Left lung (tissue), 10 donors: ENCODE results near the gene FZD10. TPM values are rescaled to one million over a fixed set of nuclear protein-coding genes. Genes with fewer than 3 reads are reported as not detected.

Experiments
- ATAC-seq: fragments of 200-7000 bp; cut with Tn5 transposase; one replicate; pipeline ENCODE4 v1.9.1; 2020; ENCODE audit warnings: moderate library complexity
- DNase-seq, 4 donors: peaks; one replicate each; pipeline ENCODE4 v3.0.0-alpha.2; 2013 to 2020
- H3K27ac ChIP-seq, 2 donors: fragments of 200-600 bp; sonication (generic) in 1 of 2; one replicate each; pipeline versions ENCODE4 v1.5.0 to v1.8.0; 2020 to 2021
- H3K27me3 ChIP-seq, 2 donors: fragments of 200-600 bp; sonication (generic) in 1 of 2; one replicate each; pipeline versions ENCODE4 v1.5.0 to v1.8.0; 2020 to 2021
- H3K36me3 ChIP-seq, 2 donors: fragments of 200-600 bp; sonication (generic) in 1 of 2; one replicate each; pipeline versions ENCODE4 v1.5.0 to v1.8.0; 2020 to 2021
- H3K4me1 ChIP-seq, 2 donors: fragments of 200-600 bp; one replicate each; pipeline ENCODE4 v1.8.0; 2021
- H3K4me3 ChIP-seq, 2 donors: fragments of 200-600 bp; sonication (generic) in 1 of 2; one replicate each; pipeline versions ENCODE4 v1.5.0 to v1.8.0; 2020 to 2021; ENCODE audit warnings: mild to moderate bottlenecking in 1 of 2
- H3K9me3 ChIP-seq, 2 donors: fragments of 200-600 bp; sonication (generic) in 1 of 2; one replicate each; pipeline versions ENCODE4 v1.5.0 to v1.8.0; 2020 to 2021
- CTCF ChIP-seq, 2 donors: fragments of 200-600 bp; sonication (generic) in 1 of 2; IDR thresholded peaks; one replicate each; pipeline versions ENCODE4 v1.5.0 to v1.8.0; 2021; ENCODE audit warnings: antibody characterized with exemption in 2 of 2
- intact Hi-C, 2 donors: fragments of 100-400 bp; cut with DNase I; formaldehyde crosslinking; loops; one replicate each; pipeline versions ENCODE4 v1.11.2 to v1.14.2; 2022
- polyA plus RNA-seq, 6 donors: library from polyadenylated mRNA; unstranded; fragments of 120-200 nt; gene quantifications; one replicate each; pipeline ENCODE4 v1.2.1, GENCODE V29; 2013; ENCODE audit not compliant: insufficient read length in 6 of 6
- total RNA-seq, 2 donors: library from RNA; stranded (reverse); fragmentation: NEBNext Ultra II Directional; extraction: Animal tissue kit (Norgen Biotek cat#: 25700); gene quantifications; one replicate each; pipeline ENCODE4 v1.2.1, GENCODE V29; 2021
- donor health status: DM: no; HTN: yes; CAD: no.
- donor health status: DM: no; HTN: no; CAD: no.

Gene FZD10
- total and polyA plus RNA-seq, 8 donors, result 0.58 to 1.2 (median 0.89) TPM

DNA sequence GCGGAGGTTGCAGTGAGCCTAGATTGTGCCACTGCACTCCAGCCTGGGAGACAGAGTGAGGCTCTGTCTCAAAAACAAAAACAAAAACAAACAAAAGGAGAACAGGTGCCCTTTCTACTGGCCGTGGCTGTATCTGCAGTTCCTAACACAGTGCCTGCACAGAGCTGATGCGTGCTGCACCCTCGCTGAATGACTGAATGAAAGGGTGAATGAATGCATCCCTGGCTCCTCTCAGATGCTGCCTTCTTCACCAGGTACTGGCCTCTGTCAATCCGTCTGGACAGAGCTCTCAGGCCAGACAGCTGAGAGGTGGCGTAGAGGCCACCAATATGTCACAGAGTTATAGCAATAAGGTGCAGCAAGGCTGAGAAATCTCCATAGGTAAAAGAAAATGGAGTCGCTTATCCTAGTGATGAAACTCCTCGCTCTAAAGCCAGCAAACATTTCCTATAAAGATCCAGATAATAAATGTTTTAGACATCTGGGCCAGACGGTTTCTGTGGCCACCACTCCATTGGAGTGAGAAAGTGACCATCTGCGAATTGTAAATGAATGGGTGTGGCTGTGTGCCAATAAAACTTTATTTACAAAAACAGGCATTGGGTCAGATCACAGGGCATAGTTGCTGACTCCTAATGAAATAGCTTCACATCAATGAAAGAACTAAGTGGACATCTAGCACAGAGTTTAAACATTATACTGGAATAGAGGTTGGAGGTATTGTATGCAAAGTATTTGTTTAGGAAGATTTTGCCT, 15.9 kb upstream of the FZD10 start:
- Histone ChIP-seq H3K36me3 (no peaks in the 10 kb centered on the region), H3K4me3 (no peak overlapping the region), H3K4me1 (no peaks in the 10 kb centered on the region), H3K27ac (no peak overlapping the region), H3K9me3 (no peaks in the 10 kb centered on the region), H3K27me3 (peaks cover 0 to 6% of the 10 kb centered on the region in 2 donors)
- intact Hi-C loops, result no loop called here
- ATAC-seq (no peak), DNase-seq (no peak)
- TF ChIP-seq CTCF (IDR thresholded peaks at IDR 0.05), result no peak

DNA sequence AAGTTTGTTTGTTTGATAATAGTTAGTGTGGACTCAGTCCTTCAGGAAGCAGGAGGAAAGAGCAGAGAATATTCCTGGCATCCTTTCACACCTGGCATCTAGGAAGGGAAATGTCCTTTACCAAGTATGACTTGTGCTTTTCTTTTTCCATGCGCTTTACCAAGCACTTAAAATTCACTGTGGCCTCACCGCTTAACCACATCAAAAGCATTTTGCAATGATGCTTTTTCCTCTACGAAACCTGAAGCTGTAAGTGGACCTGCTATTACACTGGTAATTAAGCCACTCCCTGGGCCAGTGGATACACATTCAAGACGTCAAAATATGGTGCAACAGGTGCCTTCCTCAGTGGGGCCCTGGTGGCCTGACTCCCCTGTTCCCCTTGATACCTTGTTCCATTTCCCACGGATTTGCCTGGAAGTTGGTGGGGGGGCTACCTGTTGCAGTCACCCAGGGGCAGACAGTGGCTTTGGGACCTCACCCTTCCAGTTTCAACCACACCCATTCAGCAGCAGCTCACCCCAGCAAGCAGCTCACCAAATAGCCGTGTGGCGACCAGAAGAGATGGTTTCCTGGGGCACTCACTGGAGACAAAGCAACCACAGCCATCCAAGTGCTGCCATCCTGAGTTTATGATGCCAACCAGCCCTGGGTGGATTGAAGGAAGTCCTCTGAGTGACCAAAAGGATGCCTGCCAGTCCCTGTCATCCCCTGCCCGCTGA, 14.2 kb upstream of the FZD10 start:
- no peak for ATAC-seq
- TF ChIP-seq CTCF (IDR thresholded peaks at IDR 0.05), result no peak
- Histone ChIP-seq H3K9me3 (no peaks in the 10 kb centered on the region), H3K36me3 (no peaks in the 10 kb centered on the region), H3K27ac (no peak overlapping the region), H3K27me3 (peaks cover 0 to 6% of the 10 kb centered on the region in 2 donors), H3K4me3 (no peak overlapping the region), H3K4me1 (no peaks in the 10 kb centered on the region)
- intact Hi-C loops, result no loop called here
- DNase-seq, result no peak

DNA sequence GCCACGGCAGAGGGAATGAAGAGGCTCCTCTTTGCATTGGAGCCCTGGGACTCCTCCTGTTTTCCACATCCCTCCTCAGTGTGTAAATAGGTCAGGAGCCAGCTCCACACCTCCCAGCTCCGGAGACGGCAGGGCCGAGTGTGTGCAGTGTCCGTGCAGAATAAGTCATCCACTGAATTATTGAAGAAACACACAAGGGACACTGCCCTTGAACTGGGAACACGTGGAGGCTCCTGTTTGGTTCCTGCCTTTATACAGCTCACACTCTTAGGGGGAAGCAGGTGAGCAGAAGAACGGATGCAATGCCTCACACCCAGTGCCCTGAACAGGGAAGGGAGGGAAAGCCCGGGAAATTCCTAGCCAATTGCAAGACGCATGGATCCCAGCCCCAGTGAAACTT, 10.4 kb upstream of the FZD10 start:
- no peak for DNase-seq
- Histone ChIP-seq H3K9me3 (no peaks in the 10 kb centered on the region), H3K27ac (no peak overlapping the region), H3K4me1 (no peaks in the 10 kb centered on the region), H3K4me3 (no peak overlapping the region), H3K27me3 (peaks cover 0 to 26% of the 10 kb centered on the region in 2 donors), H3K36me3 (no peaks in the 10 kb centered on the region)
- no peak for TF ChIP-seq CTCF (IDR thresholded peaks at IDR 0.05)
- intact Hi-C loops, result no loop called here
- no peak for ATAC-seq

- H3K4me1 ChIP-seq, result no peaks in the 10 kb centered on the region
- peaks cover 0 to 31% of the 10 kb centered on the region in 2 donors for H3K27me3 ChIP-seq
- intact Hi-C loops, result no loop called here
- ATAC-seq (no peak), DNase-seq (no peak)
- H3K9me3 ChIP-seq, result no peaks in the 10 kb centered on the region
- no peak for TF ChIP-seq CTCF (IDR thresholded peaks at IDR 0.05)
- H3K4me3 ChIP-seq, result no peak overlapping the region
- H3K27ac ChIP-seq, result no peak overlapping the region
- H3K36me3 ChIP-seq, result no peaks in the 10 kb centered on the region
Measured at GRCh38 chr12:130152386-130152785, 9.9 kb upstream of the FZD10 start.

GRCh38 chr12:130153803-130154202, 8.5 kb upstream of the FZD10 start:
- no peaks in the 10 kb centered on the region for H3K9me3 ChIP-seq
- ATAC-seq (no peak), DNase-seq (no peak)
- H3K4me1 ChIP-seq, result no peaks in the 10 kb centered on the region
- no peak overlapping the region for H3K4me3 ChIP-seq
- no peak overlapping the region for H3K27ac ChIP-seq
- H3K36me3 ChIP-seq, result no peaks in the 10 kb centered on the region
- intact Hi-C loops, result no loop called here
- no peak for TF ChIP-seq CTCF (IDR thresholded peaks at IDR 0.05)
- peaks cover 3 to 41% of the 10 kb centered on the region in 2 donors for H3K27me3 ChIP-seq
